IMR-90 (cell line): Measurements from ENCODE around the gene CERT1.

ENCODE experiments used
- CTCF ChIP-seq: conservative IDR thresholded peaks from 2 replicates; pipeline ENCODE4 v1.5.1; 2012; ENCODE audit warnings: mild to moderate bottlenecking, low read depth, low read length, improper control_type of control experiment
- ELK1 ChIP-seq: fragments of 150-350 bp; IDR thresholded peaks from 2 replicates; pipeline ENCODE4 v1.6.1; 2016; ENCODE audit warnings: low read depth, mild to moderate bottlenecking, low read length, moderate library complexity, borderline replicate concordance
- POLR2A ChIP-seq: IDR thresholded peaks from 2 replicates; pipeline ENCODE4 v1.6.1; 2012; ENCODE audit warnings: mild to moderate bottlenecking, low read depth, low read length

GRCh38 chr5:75546830-75547229 lies 35.4 kb upstream of the CERT1 start:
- TF ChIP-seq CTCF (no peak), POLR2A (no peak), ELK1 (no peak)
